GM23338 (cell line): ENCODE results near the gene NLGN3. TPM values are rescaled to one million over a fixed set of nuclear protein-coding genes. Genes with fewer than 3 reads are reported as not detected.
A peak's percentile ranks its signal among the peaks of the same experiment; 100 is the strongest.
"Not testable (repeated sequence)": the region's sequence is repeated elsewhere in the genome, so short reads cannot be mapped to it uniquely, and the experiment has no call there.

Experiments used
- ATAC-seq: fragments of 200-7000 bp; cut with Tn5 transposase; 3 replicates; pipeline ENCODE4 v1.9.1; 2020
- DNase-seq: peaks from one replicate; pipeline ENCODE4 v3.0.0-alpha.2; 2015; ENCODE audit warnings: low spot score
- H2AFZ ChIP-seq: fragments of 200-600 bp; sonication (generic); 2 replicates; pipeline ENCODE4 v1.8.0; 2016; ENCODE audit warnings: antibody characterized with exemption, mild to moderate bottlenecking, moderate library complexity
- H3F3A ChIP-seq: fragments of 200-600 bp; sonication (generic); replicated peaks from 2 replicates; pipeline ENCODE4 v1.8.0; 2017; ENCODE audit warnings: antibody characterized with exemption, mixed run types, low read depth
- H3K27ac ChIP-seq: fragments of 200-600 bp; sonication (generic); 2 replicates; pipeline ENCODE4 v1.6.1; 2016; ENCODE audit warnings: low read depth
- H3K27me3 ChIP-seq: fragments of 200-600 bp; sonication (generic); 2 replicates; pipeline ENCODE4 v1.8.0; 2016; ENCODE audit warnings: mild to moderate bottlenecking, mixed run types, moderate library complexity; ENCODE audit not compliant: insufficient read depth
- H3K36me3 ChIP-seq: fragments of 200-600 bp; sonication (generic); 2 replicates; pipeline ENCODE4 v1.8.0; 2016; ENCODE audit warnings: mild to moderate bottlenecking; ENCODE audit not compliant: insufficient read depth
- H3K4me1 ChIP-seq: fragments of 200-600 bp; sonication (generic); 2 replicates; pipeline ENCODE4 v1.8.0; 2016; ENCODE audit warnings: mild to moderate bottlenecking, moderate library complexity; ENCODE audit not compliant: insufficient read depth
- H3K4me2 ChIP-seq: fragments of 200-600 bp; sonication (generic); 2 replicates; pipeline ENCODE4 v1.7.1; 2017; ENCODE audit warnings: mixed run types
- H3K4me3 ChIP-seq: fragments of 200-600 bp; sonication (generic); 2 replicates; pipeline ENCODE4 v1.6.1; 2016; ENCODE audit warnings: mixed run types
- H3K79me2 ChIP-seq: fragments of 200-600 bp; sonication (generic); replicated peaks from 2 replicates; pipeline ENCODE4 v1.8.0; 2017; ENCODE audit warnings: mild to moderate bottlenecking; ENCODE audit not compliant: insufficient read depth
- H3K9me2 ChIP-seq: fragments of 200-600 bp; sonication (generic); 2 replicates; pipeline ENCODE4 v1.8.0; 2017; ENCODE audit not compliant: insufficient read depth
- H4K20me1 ChIP-seq: fragments of 200-600 bp; sonication (generic); replicated peaks from 2 replicates; pipeline ENCODE4 v1.8.0; 2017; ENCODE audit warnings: mild to moderate bottlenecking; ENCODE audit not compliant: insufficient read depth
- H3K27ac Mint-ChIP-seq: 2 replicates; pipeline ENCODE4 v1.8.0; 2020; ENCODE audit warnings: inconsistent platforms, mild to moderate bottlenecking, moderate library complexity, mixed read lengths
- H3K27me3 Mint-ChIP-seq: 3 replicates; pipeline ENCODE4 v1.8.0; 2022; ENCODE audit warnings: low read depth, mild to moderate bottlenecking, moderate library complexity, mixed read lengths, inconsistent platforms; ENCODE audit not compliant: insufficient read depth, poor library complexity
- H3K36me3 Mint-ChIP-seq: 3 replicates; pipeline ENCODE4 v1.8.0; 2021; ENCODE audit warnings: low read depth, mild to moderate bottlenecking, inconsistent platforms, moderate library complexity, mixed read lengths
- H3K4me1 Mint-ChIP-seq: 3 replicates; pipeline ENCODE4 v1.8.0; 2020; ENCODE audit warnings: mild to moderate bottlenecking, inconsistent platforms, mixed read lengths
- H3K4me3 Mint-ChIP-seq: 3 replicates; pipeline ENCODE4 v1.8.0; 2021; ENCODE audit warnings: moderate library complexity, mild to moderate bottlenecking, inconsistent platforms, mixed read lengths
- H3K9me3 Mint-ChIP-seq: 3 replicates; pipeline ENCODE4 v1.8.0; 2020; ENCODE audit warnings: moderate library complexity, mild to moderate bottlenecking, inconsistent platforms, mixed read lengths
- polyA plus RNA-seq: library from polyadenylated mRNA; unstranded; fragments of >200 nt; fragmentation: Nextera tagmentation; extraction: Ambion mirVana; gene quantifications from 2 replicates; pipeline ENCODE4 v1.2.1, GENCODE V29; 2016
- total RNA-seq: library from RNA; depleted of rRNA; stranded (reverse); fragments of >200 nt; shearing (Covaris generic); gene quantifications from 2 replicates; pipeline ENCODE4 v1.2.3, GENCODE V29; 2014
- TF ChIP-seq, protein P1 (sequence below): fragments of 250-450 bp; sonication (Bioruptor Pico); IDR thresholded peaks from 2 replicates; pipeline ENCODE4 v1.5.0; 2020; ENCODE audit warnings: mild to moderate bottlenecking, moderate library complexity
- TF ChIP-seq, protein P2 (sequence below): IDR thresholded peaks from one replicate; pipeline ENCODE4 v1.6.1; 2018; ENCODE audit warnings: antibody characterized with exemption; ENCODE audit not compliant: unreplicated experiment

NLGN3 gene
- total and polyA plus RNA-seq, 2 experiments from 2014 or later = 4.5 to 17.2 TPM

DNA sequence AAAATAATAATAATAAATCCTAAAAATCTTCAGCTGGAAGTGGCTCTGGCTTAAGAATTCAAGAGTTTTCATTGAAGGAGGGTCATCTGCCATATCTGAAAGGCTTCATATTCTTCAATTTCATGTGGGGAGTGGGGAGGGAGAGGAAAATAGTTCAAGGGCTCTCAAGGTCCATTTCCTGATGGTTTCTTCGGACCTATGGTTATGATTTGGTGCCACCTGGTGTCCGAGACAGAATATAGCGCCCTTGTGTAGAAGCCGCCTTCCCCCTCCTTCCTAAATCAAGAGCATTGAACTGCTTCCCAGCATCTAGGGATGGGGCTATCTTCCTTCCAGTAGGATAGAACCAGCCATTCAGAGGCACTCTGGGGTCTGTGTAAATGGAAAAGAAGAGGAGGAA lies 34.3 kb downstream of the NLGN3 start (continued):
- TF ChIP-seq, protein P1, sequence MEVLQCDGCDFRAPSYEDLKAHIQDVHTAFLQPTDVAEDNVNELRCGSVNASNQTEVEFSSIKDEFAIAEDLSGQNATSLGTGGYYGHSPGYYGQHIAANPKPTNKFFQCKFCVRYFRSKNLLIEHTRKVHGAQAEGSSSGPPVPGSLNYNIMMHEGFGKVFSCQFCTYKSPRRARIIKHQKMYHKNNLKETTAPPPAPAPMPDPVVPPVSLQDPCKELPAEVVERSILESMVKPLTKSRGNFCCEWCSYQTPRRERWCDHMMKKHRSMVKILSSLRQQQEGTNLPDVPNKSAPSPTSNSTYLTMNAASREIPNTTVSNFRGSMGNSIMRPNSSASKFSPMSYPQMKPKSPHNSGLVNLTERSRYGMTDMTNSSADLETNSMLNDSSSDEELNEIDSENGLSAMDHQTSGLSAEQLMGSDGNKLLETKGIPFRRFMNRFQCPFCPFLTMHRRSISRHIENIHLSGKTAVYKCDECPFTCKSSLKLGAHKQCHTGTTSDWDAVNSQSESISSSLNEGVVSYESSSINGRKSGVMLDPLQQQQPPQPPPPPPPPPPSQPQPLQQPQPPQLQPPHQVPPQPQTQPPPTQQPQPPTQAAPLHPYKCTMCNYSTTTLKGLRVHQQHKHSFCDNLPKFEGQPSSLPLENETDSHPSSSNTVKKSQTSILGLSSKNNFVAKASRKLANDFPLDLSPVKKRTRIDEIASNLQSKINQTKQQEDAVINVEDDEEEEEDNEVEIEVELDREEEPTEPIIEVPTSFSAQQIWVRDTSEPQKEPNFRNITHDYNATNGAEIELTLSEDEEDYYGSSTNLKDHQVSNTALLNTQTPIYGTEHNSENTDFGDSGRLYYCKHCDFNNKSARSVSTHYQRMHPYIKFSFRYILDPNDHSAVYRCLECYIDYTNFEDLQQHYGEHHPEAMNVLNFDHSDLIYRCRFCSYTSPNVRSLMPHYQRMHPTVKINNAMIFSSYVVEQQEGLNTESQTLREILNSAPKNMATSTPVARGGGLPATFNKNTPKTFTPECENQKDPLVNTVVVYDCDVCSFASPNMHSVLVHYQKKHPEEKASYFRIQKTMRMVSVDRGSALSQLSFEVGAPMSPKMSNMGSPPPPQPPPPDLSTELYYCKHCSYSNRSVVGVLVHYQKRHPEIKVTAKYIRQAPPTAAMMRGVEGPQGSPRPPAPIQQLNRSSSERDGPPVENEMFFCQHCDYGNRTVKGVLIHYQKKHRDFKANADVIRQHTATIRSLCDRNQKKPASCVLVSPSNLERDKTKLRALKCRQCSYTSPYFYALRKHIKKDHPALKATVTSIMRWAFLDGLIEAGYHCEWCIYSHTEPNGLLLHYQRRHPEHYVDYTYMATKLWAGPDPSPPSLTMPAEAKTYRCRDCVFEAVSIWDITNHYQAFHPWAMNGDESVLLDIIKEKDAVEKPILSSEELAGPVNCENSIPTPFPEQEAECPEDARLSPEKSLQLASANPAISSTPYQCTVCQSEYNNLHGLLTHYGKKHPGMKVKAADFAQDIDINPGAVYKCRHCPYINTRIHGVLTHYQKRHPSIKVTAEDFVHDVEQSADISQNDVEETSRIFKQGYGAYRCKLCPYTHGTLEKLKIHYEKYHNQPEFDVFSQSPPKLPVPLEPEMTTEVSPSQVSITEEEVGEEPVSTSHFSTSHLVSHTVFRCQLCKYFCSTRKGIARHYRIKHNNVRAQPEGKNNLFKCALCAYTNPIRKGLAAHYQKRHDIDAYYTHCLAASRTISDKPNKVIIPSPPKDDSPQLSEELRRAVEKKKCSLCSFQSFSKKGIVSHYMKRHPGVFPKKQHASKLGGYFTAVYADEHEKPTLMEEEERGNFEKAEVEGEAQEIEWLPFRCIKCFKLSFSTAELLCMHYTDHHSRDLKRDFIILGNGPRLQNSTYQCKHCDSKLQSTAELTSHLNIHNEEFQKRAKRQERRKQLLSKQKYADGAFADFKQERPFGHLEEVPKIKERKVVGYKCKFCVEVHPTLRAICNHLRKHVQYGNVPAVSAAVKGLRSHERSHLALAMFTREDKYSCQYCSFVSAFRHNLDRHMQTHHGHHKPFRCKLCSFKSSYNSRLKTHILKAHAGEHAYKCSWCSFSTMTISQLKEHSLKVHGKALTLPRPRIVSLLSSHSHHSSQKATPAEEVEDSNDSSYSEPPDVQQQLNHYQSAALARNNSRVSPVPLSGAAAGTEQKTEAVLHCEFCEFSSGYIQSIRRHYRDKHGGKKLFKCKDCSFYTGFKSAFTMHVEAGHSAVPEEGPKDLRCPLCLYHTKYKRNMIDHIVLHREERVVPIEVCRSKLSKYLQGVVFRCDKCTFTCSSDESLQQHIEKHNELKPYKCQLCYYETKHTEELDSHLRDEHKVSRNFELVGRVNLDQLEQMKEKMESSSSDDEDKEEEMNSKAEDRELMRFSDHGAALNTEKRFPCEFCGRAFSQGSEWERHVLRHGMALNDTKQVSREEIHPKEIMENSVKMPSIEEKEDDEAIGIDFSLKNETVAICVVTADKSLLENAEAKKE (CRISPR knock-in tag) = no peak
- TF ChIP-seq, protein P2, sequence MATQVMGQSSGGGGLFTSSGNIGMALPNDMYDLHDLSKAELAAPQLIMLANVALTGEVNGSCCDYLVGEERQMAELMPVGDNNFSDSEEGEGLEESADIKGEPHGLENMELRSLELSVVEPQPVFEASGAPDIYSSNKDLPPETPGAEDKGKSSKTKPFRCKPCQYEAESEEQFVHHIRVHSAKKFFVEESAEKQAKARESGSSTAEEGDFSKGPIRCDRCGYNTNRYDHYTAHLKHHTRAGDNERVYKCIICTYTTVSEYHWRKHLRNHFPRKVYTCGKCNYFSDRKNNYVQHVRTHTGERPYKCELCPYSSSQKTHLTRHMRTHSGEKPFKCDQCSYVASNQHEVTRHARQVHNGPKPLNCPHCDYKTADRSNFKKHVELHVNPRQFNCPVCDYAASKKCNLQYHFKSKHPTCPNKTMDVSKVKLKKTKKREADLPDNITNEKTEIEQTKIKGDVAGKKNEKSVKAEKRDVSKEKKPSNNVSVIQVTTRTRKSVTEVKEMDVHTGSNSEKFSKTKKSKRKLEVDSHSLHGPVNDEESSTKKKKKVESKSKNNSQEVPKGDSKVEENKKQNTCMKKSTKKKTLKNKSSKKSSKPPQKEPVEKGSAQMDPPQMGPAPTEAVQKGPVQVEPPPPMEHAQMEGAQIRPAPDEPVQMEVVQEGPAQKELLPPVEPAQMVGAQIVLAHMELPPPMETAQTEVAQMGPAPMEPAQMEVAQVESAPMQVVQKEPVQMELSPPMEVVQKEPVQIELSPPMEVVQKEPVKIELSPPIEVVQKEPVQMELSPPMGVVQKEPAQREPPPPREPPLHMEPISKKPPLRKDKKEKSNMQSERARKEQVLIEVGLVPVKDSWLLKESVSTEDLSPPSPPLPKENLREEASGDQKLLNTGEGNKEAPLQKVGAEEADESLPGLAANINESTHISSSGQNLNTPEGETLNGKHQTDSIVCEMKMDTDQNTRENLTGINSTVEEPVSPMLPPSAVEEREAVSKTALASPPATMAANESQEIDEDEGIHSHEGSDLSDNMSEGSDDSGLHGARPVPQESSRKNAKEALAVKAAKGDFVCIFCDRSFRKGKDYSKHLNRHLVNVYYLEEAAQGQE = no peak

DNA sequence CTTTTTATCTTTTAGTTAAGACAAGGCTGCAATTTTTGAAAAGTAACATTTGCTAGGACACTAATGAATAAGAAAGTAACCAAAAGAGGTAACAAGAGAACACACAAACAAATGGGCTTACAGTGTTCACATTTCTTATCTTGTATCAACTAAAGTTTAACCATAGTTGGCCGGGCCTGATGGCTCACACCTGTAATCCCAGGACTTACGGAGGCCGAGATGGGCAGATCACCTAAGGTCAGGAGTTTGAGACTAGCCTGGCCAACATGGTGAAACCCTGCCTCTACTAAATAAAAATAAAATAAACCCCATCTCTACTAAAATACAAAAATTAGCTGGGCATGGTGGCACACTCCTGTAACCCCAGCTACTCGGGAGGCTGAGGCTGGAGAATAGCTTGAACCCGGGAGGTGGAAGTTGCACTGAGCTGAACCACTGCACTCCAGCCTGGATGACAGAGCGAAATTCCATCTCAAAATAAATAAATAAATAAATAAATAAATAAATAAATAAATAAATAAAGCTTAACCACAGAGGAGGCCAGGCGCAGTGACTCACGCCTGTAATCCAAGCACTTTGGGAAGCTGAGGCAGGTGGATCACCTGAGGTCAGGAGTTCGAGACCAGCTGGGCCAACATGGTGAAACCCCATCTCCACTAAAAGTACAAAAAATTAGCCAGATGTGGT lies 36.1 kb downstream of the NLGN3 start:
- H3K36me3 ChIP-seq, H4K20me1 ChIP-seq, H2AFZ ChIP-seq, H3K9me2 ChIP-seq, H3K36me3 Mint-ChIP-seq, H3K27me3 Mint-ChIP-seq, H3F3A ChIP-seq, H3K27me3 ChIP-seq, H3K4me3 Mint-ChIP-seq, H3K79me2 ChIP-seq, H3K4me1 ChIP-seq, H3K9me3 Mint-ChIP-seq, DNase-seq, ATAC-seq: not testable (repeated sequence)
- H3K4me2 ChIP-seq = peak overlapping the region; percentile 58; the same call in 1 of the 2 replicates
- H3K4me3 ChIP-seq = peak overlapping the region; percentile 41; the same call in 1 of the 2 replicates
- H3K4me1 Mint-ChIP-seq = peaks cover 29% of the 10 kb centered on the region
- H3K27ac ChIP-seq = peak overlapping the region; percentile 95; the same call in 1 of the 2 replicates
- peak overlapping the region; percentile 18; the same call in 1 of the 2 replicates for H3K27ac Mint-ChIP-seq
